GM12874 (cell line): ENCODE results near the gene ZNF473.

Experiments used
- TF ChIP-seq, protein P1 (sequence below): IDR thresholded peaks from 2 replicates; pipeline ENCODE4 v1.5.1; 2011; ENCODE audit warnings: low read depth, mild to moderate bottlenecking, control low read depth, low read length, moderate library complexity; ENCODE audit not compliant: insufficient read depth

Gene ZNF473

DNA sequence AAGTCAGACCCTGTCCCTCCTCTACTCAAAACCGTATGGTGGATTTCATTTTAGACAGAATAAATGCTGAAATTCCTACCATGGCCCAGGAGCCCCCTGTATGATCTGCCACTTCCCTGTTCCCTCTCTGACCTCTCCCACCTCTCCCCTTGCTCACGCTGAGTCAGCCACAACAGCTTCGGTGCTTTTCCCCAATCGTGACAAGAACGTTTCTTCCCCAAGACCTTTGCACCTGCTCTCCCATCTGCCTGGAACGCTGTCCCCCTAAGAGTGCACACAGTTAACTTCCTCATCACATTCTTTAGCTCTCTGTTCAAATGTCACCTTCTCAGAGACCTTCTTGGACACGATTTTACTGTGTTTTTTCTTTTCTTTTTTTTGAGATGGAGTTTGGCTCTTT, 3.0 kb upstream of the ZNF473 start:
- TF ChIP-seq, protein P1, sequence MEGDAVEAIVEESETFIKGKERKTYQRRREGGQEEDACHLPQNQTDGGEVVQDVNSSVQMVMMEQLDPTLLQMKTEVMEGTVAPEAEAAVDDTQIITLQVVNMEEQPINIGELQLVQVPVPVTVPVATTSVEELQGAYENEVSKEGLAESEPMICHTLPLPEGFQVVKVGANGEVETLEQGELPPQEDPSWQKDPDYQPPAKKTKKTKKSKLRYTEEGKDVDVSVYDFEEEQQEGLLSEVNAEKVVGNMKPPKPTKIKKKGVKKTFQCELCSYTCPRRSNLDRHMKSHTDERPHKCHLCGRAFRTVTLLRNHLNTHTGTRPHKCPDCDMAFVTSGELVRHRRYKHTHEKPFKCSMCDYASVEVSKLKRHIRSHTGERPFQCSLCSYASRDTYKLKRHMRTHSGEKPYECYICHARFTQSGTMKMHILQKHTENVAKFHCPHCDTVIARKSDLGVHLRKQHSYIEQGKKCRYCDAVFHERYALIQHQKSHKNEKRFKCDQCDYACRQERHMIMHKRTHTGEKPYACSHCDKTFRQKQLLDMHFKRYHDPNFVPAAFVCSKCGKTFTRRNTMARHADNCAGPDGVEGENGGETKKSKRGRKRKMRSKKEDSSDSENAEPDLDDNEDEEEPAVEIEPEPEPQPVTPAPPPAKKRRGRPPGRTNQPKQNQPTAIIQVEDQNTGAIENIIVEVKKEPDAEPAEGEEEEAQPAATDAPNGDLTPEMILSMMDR, result no peak

DNA sequence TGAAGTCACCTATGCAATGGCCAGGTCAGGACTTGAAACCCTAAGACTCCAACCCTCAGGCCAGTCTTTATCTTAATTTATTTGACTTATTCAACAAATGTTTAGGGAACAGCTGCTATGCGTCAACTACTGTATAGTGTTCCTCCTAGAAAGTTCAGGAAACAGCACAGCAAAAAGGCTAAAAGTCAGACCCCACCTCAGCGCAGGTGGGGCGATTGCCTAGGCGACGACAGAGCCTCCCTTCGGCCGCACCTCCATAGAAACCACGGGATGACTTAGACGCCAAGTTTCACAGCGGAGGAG, 1.1 kb upstream of the ZNF473 start:
- TF ChIP-seq, protein P1, result no peak

DNA sequence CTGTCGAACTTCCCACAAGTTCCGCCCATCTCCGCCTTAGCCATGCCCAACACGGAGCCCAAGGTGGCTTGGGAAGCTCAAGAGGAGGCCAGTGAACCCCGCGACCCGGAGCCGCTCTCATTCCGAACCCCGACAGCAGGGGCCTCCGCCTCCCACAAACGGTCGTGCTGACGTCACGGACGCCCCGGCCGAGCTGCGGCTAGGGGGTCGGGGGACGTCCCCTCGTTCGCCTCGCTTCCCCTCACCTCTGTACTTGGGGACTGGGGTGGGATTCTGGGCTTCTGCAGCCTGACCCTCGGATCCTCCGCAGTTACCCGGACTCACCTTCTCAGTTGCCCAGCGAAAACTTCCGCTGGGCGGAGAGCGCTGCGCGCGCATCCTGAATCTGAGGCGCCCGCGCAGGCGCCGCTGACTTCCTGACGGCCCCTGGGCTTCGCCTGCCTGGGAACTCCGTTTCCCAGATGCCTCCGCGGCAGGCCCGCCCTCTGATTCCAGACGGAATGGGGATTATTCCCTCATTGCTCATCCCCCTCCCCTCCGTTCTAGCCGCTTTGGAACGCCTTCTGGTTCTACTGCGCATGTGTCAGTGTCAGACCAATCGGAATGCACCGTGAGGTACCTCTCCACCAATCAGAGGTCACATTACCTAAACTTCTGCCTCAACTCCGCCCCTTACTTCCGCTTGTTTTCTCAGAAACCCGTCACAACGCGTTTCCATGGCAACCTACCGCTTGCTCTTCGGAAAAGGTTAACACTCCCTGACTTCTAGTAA, 597 bp upstream of the ZNF473 start, which contains the start of gene VRK3:
VRK3 (minus strand) TSS at position 351 of the 772 bp plus-strand sequence. CDS start 9,210 bp downstream, outside the sequence.
- TF ChIP-seq, protein P1, result no peak

DNA sequence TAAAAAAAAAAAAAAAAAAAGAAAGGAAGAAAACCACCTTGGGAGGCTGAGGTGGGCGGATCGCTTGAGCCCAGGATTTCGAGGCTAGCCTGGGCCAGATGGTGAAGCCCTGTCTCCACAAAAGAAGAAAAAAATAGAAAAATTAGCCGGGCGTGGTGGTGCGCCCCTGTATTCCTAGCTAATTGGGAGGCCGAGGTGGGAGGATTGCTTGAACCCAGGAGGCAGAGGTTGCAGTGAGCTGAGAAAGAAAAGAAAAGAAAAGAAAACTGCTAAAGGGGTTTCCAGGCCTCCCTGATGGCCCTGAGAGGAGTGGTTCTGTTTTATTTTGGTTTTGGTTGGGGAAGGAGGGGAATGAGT, 723 bp downstream of the ZNF473 start:
- TF ChIP-seq, protein P1, result no peak

DNA sequence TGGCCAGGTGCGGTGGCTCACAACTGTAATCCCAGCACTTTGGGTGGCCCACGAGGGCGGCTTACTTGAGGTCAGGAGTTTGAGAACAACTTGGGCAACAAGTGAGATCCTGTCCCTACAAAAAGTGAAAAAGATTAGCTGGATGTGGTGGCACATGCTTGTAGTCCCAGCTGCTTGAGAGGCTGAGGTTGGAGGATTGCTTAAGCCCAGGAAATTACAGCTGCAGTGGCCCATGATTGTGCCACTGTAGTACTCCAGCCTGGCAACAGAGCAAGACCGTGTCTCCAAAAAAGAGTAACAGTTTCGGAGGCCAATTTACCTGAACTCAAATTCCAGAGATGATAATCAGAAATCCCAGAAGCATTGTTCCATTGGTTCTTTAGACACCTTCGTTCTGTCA, 4.4 kb downstream of the ZNF473 start:
- TF ChIP-seq, protein P1, result no peak

DNA sequence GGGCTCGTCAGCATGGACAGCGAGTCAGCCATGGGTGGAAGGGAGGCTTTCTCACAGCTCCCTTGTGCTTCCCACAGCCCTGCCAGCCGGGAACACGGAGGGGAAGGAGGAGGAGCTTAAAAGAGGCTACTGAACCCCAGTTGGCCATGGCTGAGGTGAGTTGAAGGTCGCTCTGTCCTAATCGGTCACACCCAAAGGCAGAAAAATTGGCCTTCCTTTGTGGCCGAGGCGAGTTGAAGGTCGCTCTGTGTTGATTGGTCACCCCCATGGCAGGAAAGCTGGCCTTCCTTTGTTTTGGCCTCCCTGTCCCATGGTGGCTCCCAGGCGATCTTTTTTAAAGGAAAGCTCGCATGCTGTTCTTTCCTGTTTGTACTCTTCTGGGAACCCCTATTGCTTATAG, 5.1 kb downstream of the ZNF473 start:
- TF ChIP-seq, protein P1, result no peak

DNA sequence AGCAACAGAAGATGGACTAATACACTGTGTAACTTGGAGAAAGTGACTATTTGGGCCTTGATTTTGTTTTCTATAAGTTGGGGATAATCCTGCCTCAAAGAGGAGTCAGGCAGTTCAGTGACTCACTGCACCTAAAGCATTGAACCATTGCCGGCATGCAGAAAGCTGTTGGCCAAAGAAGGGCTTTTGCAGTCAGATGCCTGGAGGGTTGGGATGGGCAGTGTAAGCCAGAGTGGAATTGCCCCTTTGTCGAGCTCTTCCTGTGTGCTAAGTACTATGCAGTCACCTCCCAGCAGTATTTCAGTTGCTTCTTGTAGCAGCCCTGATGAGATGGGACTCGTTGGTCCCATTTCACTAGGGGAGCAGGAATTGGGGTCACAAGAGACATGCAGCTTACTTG, 11.1 kb downstream of the ZNF473 start:
- TF ChIP-seq, protein P1, result no peak
